ENCODE data around the gene CNNM2. TPM values are rescaled to one million over a fixed set of nuclear protein-coding genes. Genes with fewer than 3 reads are reported as not detected.

The CNNM2 gene
- 4.7 to 6.7 TPM (median 5.8 TPM) in 5 replicates for total RNA-seq (2022; extraction: Qiagen RNA extraction; ENCODE audit: low read depth)

GRCh38 chr10:102917962-102918816 is at the start of gene CNNM2:
CNNM2 (plus strand) TSS chr10:102918294; CDS start chr10:102918481, 187 bp downstream.

GRCh38 chr10:102869258-102870198 is 48.6 kb upstream of the CNNM2 start, which contains the start of gene AS3MT:
AS3MT (plus strand) TSS chr10:102869470; CDS start chr10:102869593, 123 bp downstream.

Other genes starting within 250 kb of the CNNM2 start
- gene ARL3, start 203.9 kb upstream of the CNNM2 start, total RNA-seq (2022; extraction: Qiagen RNA extraction; ENCODE audit: low read depth): 14.7 to 15.2 TPM (median 15.2 TPM) in 5 replicates
- 2.1 to 3.7 TPM (median 2.8 TPM) in 5 replicates for gene SFXN2, start 203.7 kb upstream of the CNNM2 start, total RNA-seq (2022; extraction: Qiagen RNA extraction; ENCODE audit: low read depth)
- gene WBP1L, start 174.3 kb upstream of the CNNM2 start, total RNA-seq (2022; extraction: Qiagen RNA extraction; ENCODE audit: low read depth): 19.0 to 27.7 TPM (median 25.7 TPM) in 5 replicates
- not detected in 5 replicates for gene CYP17A1, start 80.9 kb upstream of the CNNM2 start, total RNA-seq (2022; extraction: Qiagen RNA extraction; ENCODE audit: low read depth)
- gene BORCS7, start 64.0 kb upstream of the CNNM2 start, total RNA-seq (2022; extraction: Qiagen RNA extraction; ENCODE audit: low read depth): 14.9 to 28.3 TPM (median 25.3 TPM) in 5 replicates
- 0.94 to 4.9 TPM (median 4.8 TPM) in 5 replicates for gene AS3MT, start 48.8 kb upstream of the CNNM2 start, total RNA-seq (2022; extraction: Qiagen RNA extraction; ENCODE audit: low read depth)

Measured in A549 treated with RU486 at 1 μM for 4 hours (cell line).